CD4-positive, alpha-beta T cell treated with Interleukin-2 at 100 ng/mL for 4 hours (primary cell): Measurements from ENCODE around the gene NTPCR.

Experiments used
- DNase-seq: peaks from one replicate; pipeline ENCODE4 v3.0.0-alpha.2; 2020; ENCODE audit warnings: low spot score

NTPCR gene

GRCh38 chr1:233010146-233010545 lies 59.7 kb downstream of the NTPCR start:
- DNase-seq = no peak

GRCh38 chr1:233012021-233012420 lies 61.6 kb downstream of the NTPCR start:
- DNase-seq = no peak

- no peak for DNase-seq
Measured at GRCh38 chr1:233015965-233016364, 65.6 kb downstream of the NTPCR start.

- DNase-seq = no peak
Measured at GRCh38 chr1:233016798-233017197, 66.4 kb downstream of the NTPCR start.

GRCh38 chr1:233019083-233019482 lies 68.7 kb downstream of the NTPCR start:
- DNase-seq = no peak

GRCh38 chr1:233019778-233020325 lies 69.4 kb downstream of the NTPCR start:
- no peak for DNase-seq

GRCh38 chr1:233020426-233020825 lies 70.0 kb downstream of the NTPCR start:
- DNase-seq = no peak

- DNase-seq = no peak
Measured at GRCh38 chr1:233022246-233022645, 71.8 kb downstream of the NTPCR start.

GRCh38 chr1:233024199-233024598 lies 73.8 kb downstream of the NTPCR start:
- DNase-seq = no peak

- no peak for DNase-seq
Measured at GRCh38 chr1:233025157-233025556, 74.7 kb downstream of the NTPCR start.

- no peak for DNase-seq
Measured at GRCh38 chr1:233025567-233025966, 75.2 kb downstream of the NTPCR start.

- no peak for DNase-seq
Measured at GRCh38 chr1:233027046-233027445, 76.6 kb downstream of the NTPCR start.

GRCh38 chr1:233031521-233031920 lies 81.1 kb downstream of the NTPCR start:
- DNase-seq = no peak

GRCh38 chr1:233032916-233033315 lies 82.5 kb downstream of the NTPCR start:
- no peak for DNase-seq

GRCh38 chr1:233033361-233033760 lies 83.0 kb downstream of the NTPCR start:
- no peak for DNase-seq
